ENCODE results near the gene DIP2C.

GRCh38 chr10:411603-412002 lies 277.9 kb downstream of the DIP2C start:
- TF ChIP-seq CTCF (IDR thresholded peaks at IDR 0.05) (no peak), POLR2A (IDR thresholded peaks at IDR 0.05) (no peak)
